Prostate gland (tissue), 2 donors: Measurements from ENCODE around the gene PRCD.

Source experiments
- CTCF ChIP-seq, 4 experiments: fragments of 200-600 bp in 2 of 4; fragments of 450-650 bp in 2 of 4; sonication (generic) in 2 of 4; IDR thresholded peaks; 1 replicate in 3 of 4; 2 replicates in 1 of 4; pipeline ENCODE4 v1.5.1; 2016 to 2019; ENCODE audit warnings: antibody characterized with exemption in 4 of 4, mild to moderate bottlenecking in 2 of 4, moderate library complexity in 2 of 4
- POLR2A ChIP-seq: fragments of 450-650 bp; IDR thresholded peaks from one replicate; pipeline ENCODE4 v1.6.1; 2016; ENCODE audit warnings: antibody characterized with exemption, mild to moderate bottlenecking

GRCh38 chr17:76575570-76575969 lies 35.7 kb downstream of the PRCD start:
- TF ChIP-seq CTCF (IDR thresholded peaks at IDR 0.05) (no peak), POLR2A (no peak)
